WTC11 (cell line): ENCODE measurements around the gene FAN1.

Source experiments
- ESRRA ChIP-seq: sonication (generic); formaldehyde crosslinking; IDR thresholded peaks from 2 replicates; pipeline ENCODE4 v1.8.1; 2022; ENCODE audit warnings: mild to moderate bottlenecking, missing genetic modification reagents, borderline replicate concordance
- TF ChIP-seq, protein P1 (sequence below): sonication (generic); formaldehyde crosslinking; IDR thresholded peaks from 2 replicates; pipeline ENCODE4 v1.8.0; 2022; ENCODE audit warnings: mild to moderate bottlenecking, missing genetic modification reagents
- TF ChIP-seq, protein P2 (sequence below): fragments of 200-600 bp; IDR thresholded peaks from 2 replicates; pipeline ENCODE4 v1.8.0; 2022; ENCODE audit warnings: antibody characterized with exemption

- TF ChIP-seq, protein P1, sequence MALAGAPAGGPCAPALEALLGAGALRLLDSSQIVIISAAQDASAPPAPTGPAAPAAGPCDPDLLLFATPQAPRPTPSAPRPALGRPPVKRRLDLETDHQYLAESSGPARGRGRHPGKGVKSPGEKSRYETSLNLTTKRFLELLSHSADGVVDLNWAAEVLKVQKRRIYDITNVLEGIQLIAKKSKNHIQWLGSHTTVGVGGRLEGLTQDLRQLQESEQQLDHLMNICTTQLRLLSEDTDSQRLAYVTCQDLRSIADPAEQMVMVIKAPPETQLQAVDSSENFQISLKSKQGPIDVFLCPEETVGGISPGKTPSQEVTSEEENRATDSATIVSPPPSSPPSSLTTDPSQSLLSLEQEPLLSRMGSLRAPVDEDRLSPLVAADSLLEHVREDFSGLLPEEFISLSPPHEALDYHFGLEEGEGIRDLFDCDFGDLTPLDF (CRISPR knock-in tag): no peak
- no peak for TF ChIP-seq ESRRA (CRISPR knock-in tag)
- TF ChIP-seq, protein P2, sequence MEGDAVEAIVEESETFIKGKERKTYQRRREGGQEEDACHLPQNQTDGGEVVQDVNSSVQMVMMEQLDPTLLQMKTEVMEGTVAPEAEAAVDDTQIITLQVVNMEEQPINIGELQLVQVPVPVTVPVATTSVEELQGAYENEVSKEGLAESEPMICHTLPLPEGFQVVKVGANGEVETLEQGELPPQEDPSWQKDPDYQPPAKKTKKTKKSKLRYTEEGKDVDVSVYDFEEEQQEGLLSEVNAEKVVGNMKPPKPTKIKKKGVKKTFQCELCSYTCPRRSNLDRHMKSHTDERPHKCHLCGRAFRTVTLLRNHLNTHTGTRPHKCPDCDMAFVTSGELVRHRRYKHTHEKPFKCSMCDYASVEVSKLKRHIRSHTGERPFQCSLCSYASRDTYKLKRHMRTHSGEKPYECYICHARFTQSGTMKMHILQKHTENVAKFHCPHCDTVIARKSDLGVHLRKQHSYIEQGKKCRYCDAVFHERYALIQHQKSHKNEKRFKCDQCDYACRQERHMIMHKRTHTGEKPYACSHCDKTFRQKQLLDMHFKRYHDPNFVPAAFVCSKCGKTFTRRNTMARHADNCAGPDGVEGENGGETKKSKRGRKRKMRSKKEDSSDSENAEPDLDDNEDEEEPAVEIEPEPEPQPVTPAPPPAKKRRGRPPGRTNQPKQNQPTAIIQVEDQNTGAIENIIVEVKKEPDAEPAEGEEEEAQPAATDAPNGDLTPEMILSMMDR: no peak
These were observed 1.8 kb upstream of the FAN1 start for GRCh38 chr15:30901889-30902288.
